Epithelial cell of esophagus (primary cell): ENCODE measurements around the gene ANG.

Experiments
- DNase-seq: peaks from one replicate; pipeline ENCODE4 v3.0.0; 2010; ENCODE audit warnings: low read depth
- H3K4me3 ChIP-seq: 2 replicates; pipeline ENCODE4 v1.5.1; 2011; ENCODE audit warnings: mild to moderate bottlenecking, low read length, control low read depth
- TF ChIP-seq, protein P1 (sequence below): IDR thresholded peaks from 2 replicates; pipeline ENCODE4 v1.5.1; 2011; ENCODE audit warnings: low read depth, mild to moderate bottlenecking, low read length, control low read depth, inconsistent platforms; ENCODE audit not compliant: insufficient read depth; ENCODE audit errors: missing control alignments

Gene ANG

GRCh38 chr14:20655851-20656250 lies 32.7 kb upstream of the ANG start:
- DNase-seq = no peak
- H3K4me3 ChIP-seq = no peak overlapping the region
- TF ChIP-seq, protein P1, sequence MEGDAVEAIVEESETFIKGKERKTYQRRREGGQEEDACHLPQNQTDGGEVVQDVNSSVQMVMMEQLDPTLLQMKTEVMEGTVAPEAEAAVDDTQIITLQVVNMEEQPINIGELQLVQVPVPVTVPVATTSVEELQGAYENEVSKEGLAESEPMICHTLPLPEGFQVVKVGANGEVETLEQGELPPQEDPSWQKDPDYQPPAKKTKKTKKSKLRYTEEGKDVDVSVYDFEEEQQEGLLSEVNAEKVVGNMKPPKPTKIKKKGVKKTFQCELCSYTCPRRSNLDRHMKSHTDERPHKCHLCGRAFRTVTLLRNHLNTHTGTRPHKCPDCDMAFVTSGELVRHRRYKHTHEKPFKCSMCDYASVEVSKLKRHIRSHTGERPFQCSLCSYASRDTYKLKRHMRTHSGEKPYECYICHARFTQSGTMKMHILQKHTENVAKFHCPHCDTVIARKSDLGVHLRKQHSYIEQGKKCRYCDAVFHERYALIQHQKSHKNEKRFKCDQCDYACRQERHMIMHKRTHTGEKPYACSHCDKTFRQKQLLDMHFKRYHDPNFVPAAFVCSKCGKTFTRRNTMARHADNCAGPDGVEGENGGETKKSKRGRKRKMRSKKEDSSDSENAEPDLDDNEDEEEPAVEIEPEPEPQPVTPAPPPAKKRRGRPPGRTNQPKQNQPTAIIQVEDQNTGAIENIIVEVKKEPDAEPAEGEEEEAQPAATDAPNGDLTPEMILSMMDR = no peak

DNA sequence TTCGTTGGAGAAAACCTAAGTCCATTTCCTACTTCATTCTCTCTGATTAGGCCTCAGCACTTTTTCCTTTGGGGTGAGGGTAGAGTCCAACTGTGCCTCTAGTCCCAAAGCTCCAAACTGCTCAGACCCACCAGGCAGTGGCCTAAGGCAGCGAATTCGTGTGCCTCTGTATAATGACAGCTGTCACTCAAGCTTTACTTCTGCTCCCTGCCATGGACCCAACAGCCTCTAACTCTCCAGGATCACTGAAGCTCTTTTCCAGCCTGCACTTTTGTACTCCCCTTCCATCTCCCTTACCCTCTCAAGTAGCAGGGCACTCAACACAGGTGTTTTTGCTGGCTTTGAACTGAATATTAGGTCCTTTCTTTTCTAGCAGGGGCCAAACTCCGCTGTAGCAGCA lies 32.3 kb upstream of the ANG start:
- DNase-seq = no peak
- TF ChIP-seq, protein P1 = no peak
- H3K4me3 ChIP-seq = no peak overlapping the region

DNA sequence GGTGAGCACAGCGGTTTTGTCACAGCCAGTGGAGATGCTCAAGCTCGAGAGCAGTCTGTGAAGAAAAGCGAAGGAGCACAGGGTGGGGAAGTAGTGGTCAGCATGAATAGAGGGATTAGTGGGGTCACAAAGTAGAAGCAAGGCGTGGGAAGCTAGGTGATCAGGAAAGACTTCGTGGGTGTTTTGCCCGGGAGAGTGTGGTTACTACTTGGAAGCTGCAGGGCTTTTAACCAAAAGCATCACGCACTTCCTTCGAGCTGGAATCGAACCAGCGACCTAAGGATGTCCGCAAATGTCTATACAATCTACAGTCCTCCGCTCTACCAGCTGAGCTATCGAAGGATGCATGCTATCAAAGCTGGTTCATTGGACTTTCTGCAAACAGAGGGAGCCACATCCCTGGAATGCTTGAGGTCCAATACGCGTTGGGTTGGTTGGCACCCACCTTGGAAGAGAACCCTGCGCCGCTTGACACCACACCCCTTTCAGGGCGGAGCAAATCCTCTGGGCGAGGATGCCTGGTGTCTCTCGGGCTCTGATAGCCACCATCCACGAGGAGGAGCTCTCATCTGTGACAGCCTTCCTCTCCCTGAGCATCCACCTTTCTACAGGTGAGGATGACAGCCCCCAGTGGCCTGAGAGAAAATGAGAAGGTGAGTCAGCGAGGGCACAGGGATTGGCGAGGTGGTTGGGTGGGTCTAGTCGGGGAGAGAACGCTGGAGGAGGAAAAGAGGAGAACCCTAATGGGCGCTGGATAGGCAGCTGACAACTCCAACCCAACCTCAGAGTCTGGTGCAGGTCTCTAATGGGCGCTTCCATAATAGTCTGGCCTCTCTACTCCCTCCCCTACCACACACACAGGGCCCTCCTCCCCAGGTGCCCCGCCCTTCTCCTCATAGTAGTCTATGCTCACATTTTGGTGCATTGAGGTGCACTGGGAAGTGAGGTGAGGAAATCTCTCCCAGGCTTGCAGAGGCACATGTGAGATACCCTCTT lies 31.1 kb upstream of the ANG start:
- peak; percentile 85 for DNase-seq
- TF ChIP-seq, protein P1 = peak; percentile 43
- no peak overlapping the region for H3K4me3 ChIP-seq

DNA sequence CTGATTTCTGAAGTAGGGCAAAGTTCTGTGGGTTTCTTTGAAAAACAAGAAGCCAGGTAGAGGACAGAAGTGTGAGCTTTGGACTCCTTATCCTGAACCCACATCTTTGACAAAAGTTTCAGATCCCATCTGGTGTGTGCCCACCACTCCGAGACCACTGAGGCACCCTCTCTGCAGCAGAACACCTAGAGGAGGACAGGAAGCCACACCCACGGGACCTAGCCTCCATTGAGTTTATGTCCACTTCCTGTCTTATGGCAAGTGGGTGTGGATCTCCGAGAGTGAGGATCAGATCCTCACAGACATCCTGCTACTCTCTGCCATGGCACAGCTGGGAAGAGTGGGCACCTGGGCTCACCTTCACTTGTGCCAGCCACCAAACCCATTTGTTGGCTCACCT lies 30.3 kb upstream of the ANG start:
- TF ChIP-seq, protein P1 = no peak
- H3K4me3 ChIP-seq = no peak overlapping the region
- no peak for DNase-seq

DNA sequence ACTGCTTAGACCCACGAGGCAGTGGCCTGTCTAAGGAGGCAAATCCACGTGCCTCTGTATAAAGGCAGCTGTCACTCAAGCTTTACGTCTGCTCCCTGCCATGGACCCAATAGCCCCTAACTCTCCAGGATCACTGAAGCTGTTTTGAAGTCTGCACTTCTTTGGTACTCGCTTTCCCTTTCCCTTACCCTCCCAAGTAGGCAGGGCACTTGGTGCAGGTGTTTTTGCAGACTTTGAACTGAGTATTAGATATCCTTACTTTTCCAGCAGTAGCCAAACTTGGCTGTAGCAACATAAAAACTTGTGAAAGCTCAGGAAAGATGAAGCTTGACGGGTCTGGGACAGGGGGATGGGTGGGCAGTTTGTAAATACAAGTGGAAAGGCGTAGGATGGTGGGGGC lies 29.2 kb upstream of the ANG start:
- H3K4me3 ChIP-seq = no peak overlapping the region
- no peak for DNase-seq
- TF ChIP-seq, protein P1 = no peak

- no peak overlapping the region for H3K4me3 ChIP-seq
- no peak for DNase-seq
- TF ChIP-seq, protein P1 = no peak
Measured at GRCh38 chr14:20659813-20660395, 28.7 kb upstream of the ANG start.
